NCI-H146 (cell line): ENCODE results near the gene RNF113A.
"Not testable (repeated sequence)": the region's sequence is repeated elsewhere in the genome, so short reads cannot be mapped to it uniquely, and the experiment has no call there.

ENCODE experiments used
- DNase-seq: peaks from one replicate; lab custom pipeline; 2025; lab: John Stamatoyannopoulos, UW

Gene RNF113A

GRCh38 chrX:119833905-119834304, 37.6 kb downstream of the RNF113A start:
- no peak for DNase-seq

GRCh38 chrX:119828446-119828845, 43.1 kb downstream of the RNF113A start:
- no peak for DNase-seq

GRCh38 chrX:119826399-119826959, 45.1 kb downstream of the RNF113A start:
- DNase-seq: no peak

GRCh38 chrX:119824221-119824620, 47.3 kb downstream of the RNF113A start:
- not testable (repeated sequence) for DNase-seq

GRCh38 chrX:119821703-119822102, 49.8 kb downstream of the RNF113A start:
- not testable (repeated sequence) for DNase-seq
